H1 (cell line): ENCODE measurements around the gene SCO2. TPM values are rescaled to one million over a fixed set of nuclear protein-coding genes. Genes with fewer than 3 reads are reported as not detected.

ENCODE experiments used
- POU5F1 ChIP-seq: IDR thresholded peaks from 2 replicates; pipeline ENCODE4 v1.6.1; 2011; ENCODE audit warnings: low read depth, mild to moderate bottlenecking, low read length, moderate library complexity
- RXRA ChIP-seq: IDR thresholded peaks from 2 replicates; pipeline ENCODE4 v1.6.1; 2011; ENCODE audit warnings: low read depth, mild to moderate bottlenecking, low read length, moderate library complexity; ENCODE audit not compliant: insufficient read depth
- SP1 ChIP-seq: IDR thresholded peaks from 2 replicates; pipeline ENCODE4 v1.6.1; 2011; ENCODE audit warnings: low read depth, low read length
- ZNF274 ChIP-seq: IDR thresholded peaks from 2 replicates; pipeline ENCODE4 v1.7.0; 2012; ENCODE audit warnings: low read length, borderline replicate concordance; ENCODE audit errors: extremely low read depth
- polyA plus RNA-seq, 7 experiments: library from polyadenylated mRNA; depleted of rRNA in 3 of 7; stranded (reverse) in 5 of 7; unstranded in 2 of 7; fragments of >200 nt in 5 of 7; fragments of 200-250 nt in 2 of 7; gene quantifications; 1 replicate in 5 of 7; 2 replicates in 1 of 7; 4 replicates in 1 of 7; pipeline versions ENCODE4 v1.2.1 to v1.2.3, GENCODE V29; 2011 to 2013; ENCODE audit warnings: missing spikeins in 2 of 7, mixed read lengths in 2 of 7
- total RNA-seq: library from RNA; stranded (reverse); fragmentation: NEBNext Ultra II Directional; extraction: Animal tissue kit (Norgen Biotek cat#: 25700); gene quantifications from 2 replicates; pipeline ENCODE4 v1.2.1, GENCODE V29; 2021
- TF ChIP-seq, protein P1 (sequence below), 3 experiments: IDR thresholded peaks; 1 replicate in 2 of 3; 2 replicates in 1 of 3; pipeline versions ENCODE4 v1.5.1 to v1.6.1; 2011; ENCODE audit warnings: low read length in 3 of 3, mild to moderate bottlenecking in 3 of 3, inconsistent platforms in 2 of 3, low read depth in 1 of 3, moderate library complexity in 1 of 3; ENCODE audit not compliant: insufficient read depth in 1 of 3; ENCODE audit errors: control extremely low read depth in 1 of 3

Gene SCO2
- total and polyA plus RNA-seq, 2 of the 8 experiments (the other 6 are each of a cell fraction or from before 2014, with no cell fraction given) = 2.0 TPM; not detected in 1

DNA sequence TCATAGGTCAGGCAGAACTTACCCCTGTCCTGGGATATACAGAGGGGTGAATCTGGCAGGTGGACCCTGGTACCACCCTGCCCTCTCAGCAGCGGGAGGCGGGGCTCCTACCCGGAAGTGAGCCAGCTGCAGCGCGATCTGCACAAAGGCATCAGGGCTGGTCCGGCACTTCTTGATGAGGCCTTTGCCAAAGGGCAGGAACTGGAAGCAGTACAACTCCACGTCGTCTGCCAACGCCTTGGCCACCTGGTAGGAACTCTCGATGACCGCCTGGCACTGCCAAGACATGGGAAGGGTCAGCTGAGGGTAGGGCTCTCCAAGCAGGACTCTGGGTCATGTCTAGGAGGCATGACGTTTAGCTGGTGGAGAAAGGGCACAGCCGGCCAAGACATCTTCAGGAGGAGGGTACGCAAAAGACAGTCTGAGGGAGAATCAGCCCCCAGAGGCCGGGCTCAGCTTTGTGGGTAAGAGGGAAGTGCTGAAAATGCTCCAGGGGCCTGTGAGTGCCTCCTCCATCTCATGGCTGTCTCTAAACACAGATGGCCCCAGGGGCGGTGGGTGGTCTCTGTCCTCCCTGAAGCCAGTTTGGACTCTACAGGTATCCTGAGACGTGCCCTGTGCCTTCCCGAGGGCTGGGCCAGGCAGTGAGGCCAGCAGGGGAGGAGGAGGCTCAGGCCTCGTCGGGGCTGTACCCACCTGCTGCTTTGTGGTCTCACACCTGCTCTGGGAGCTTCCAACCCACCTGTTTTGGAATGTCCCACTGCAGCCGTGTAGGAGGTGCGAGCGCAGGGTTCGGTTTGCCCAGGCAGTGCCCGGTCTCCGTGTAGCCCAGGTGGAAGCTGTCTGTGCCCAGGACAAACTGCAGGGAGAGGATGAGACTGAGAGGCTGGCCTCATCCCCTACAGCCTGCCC lies 46.1 kb upstream of the SCO2 start (continued):
- TF ChIP-seq ZNF274 = no peak
- no peak for TF ChIP-seq RXRA
- no peak for TF ChIP-seq SP1
- TF ChIP-seq POU5F1 = no peak
- TF ChIP-seq, protein P1, sequence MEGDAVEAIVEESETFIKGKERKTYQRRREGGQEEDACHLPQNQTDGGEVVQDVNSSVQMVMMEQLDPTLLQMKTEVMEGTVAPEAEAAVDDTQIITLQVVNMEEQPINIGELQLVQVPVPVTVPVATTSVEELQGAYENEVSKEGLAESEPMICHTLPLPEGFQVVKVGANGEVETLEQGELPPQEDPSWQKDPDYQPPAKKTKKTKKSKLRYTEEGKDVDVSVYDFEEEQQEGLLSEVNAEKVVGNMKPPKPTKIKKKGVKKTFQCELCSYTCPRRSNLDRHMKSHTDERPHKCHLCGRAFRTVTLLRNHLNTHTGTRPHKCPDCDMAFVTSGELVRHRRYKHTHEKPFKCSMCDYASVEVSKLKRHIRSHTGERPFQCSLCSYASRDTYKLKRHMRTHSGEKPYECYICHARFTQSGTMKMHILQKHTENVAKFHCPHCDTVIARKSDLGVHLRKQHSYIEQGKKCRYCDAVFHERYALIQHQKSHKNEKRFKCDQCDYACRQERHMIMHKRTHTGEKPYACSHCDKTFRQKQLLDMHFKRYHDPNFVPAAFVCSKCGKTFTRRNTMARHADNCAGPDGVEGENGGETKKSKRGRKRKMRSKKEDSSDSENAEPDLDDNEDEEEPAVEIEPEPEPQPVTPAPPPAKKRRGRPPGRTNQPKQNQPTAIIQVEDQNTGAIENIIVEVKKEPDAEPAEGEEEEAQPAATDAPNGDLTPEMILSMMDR (IDR thresholded peaks at IDR 0.05; ENCODE audit: control extremely low read depth in 1 of 3, insufficient read depth in 1 of 3, low read depth in 1 of 3, low read length in 3 of 3) = no peak
